Hematopoietic multipotent progenitor cell treated with erythropoietin and hydrocortisone succinate and interleukin-3 and kit ligand, for 8 days (in vitro differentiated cells): Measurements from ENCODE around the gene SHOC2.

Experiments
- DNase-seq: peaks from one replicate; pipeline ENCODE4 v3.0.0-alpha.2; 2015

Gene SHOC2

GRCh38 chr10:110947061-110947595 is 27.7 kb downstream of the SHOC2 start:
- DNase-seq: no peak

- DNase-seq: no peak
Measured at GRCh38 chr10:110951381-110951780, 32.0 kb downstream of the SHOC2 start.

GRCh38 chr10:110957606-110958005 is 38.2 kb downstream of the SHOC2 start:
- DNase-seq: no peak

- DNase-seq: no peak
Measured at GRCh38 chr10:110959379-110960332, 40.3 kb downstream of the SHOC2 start.

- DNase-seq: no peak
Measured at GRCh38 chr10:110960333-110960712, 40.9 kb downstream of the SHOC2 start.

GRCh38 chr10:110962443-110962842 is 43.0 kb downstream of the SHOC2 start:
- DNase-seq: no peak

GRCh38 chr10:110963162-110963561 is 43.8 kb downstream of the SHOC2 start:
- DNase-seq: no peak

- DNase-seq: no peak
Measured at GRCh38 chr10:110964681-110965080, 45.3 kb downstream of the SHOC2 start.

GRCh38 chr10:110965216-110965615 is 45.8 kb downstream of the SHOC2 start:
- DNase-seq: no peak

GRCh38 chr10:110966146-110966545 is 46.7 kb downstream of the SHOC2 start:
- no peak for DNase-seq

GRCh38 chr10:110967009-110967630 is 47.7 kb downstream of the SHOC2 start:
- DNase-seq: no peak

GRCh38 chr10:110967645-110968044 is 48.2 kb downstream of the SHOC2 start:
- no peak for DNase-seq

GRCh38 chr10:110969183-110969582 is 49.8 kb downstream of the SHOC2 start:
- no peak for DNase-seq

- no peak for DNase-seq
Measured at GRCh38 chr10:110971638-110972037, 52.2 kb downstream of the SHOC2 start.

- no peak for DNase-seq
Measured at GRCh38 chr10:110972231-110973134, 53.1 kb downstream of the SHOC2 start.

- no peak for DNase-seq
Measured at GRCh38 chr10:110973400-110973799, 54.0 kb downstream of the SHOC2 start.

GRCh38 chr10:110976577-110976976 is 57.2 kb downstream of the SHOC2 start:
- no peak for DNase-seq

GRCh38 chr10:110977662-110978061 is 58.3 kb downstream of the SHOC2 start:
- no peak for DNase-seq

- no peak for DNase-seq
Measured at GRCh38 chr10:110978204-110978603, 58.8 kb downstream of the SHOC2 start.

GRCh38 chr10:110979611-110980010 is 60.2 kb downstream of the SHOC2 start:
- DNase-seq: no peak

GRCh38 chr10:110980807-110981206 is 61.4 kb downstream of the SHOC2 start:
- no peak for DNase-seq

GRCh38 chr10:110983466-110983865 is 64.1 kb downstream of the SHOC2 start:
- DNase-seq: no peak
